ENCODE results near the gene ATP11A. TPM values are rescaled to one million over a fixed set of nuclear protein-coding genes. Genes with fewer than 3 reads are reported as not detected.

Gene ATP11A
- total RNA-seq, 1 donor from 2014 or later: 211 TPM

- DNase-seq (ENCODE audit: low spot score): no peak
- peaks cover 10% of the 10 kb centered on the region for H3K27me3 Mint-ChIP-seq (ENCODE audit: unreplicated experiment)
- peaks cover 9% of the 10 kb centered on the region for H3K4me1 Mint-ChIP-seq (ENCODE audit: unreplicated experiment)
- TF ChIP-seq CTCF (IDR thresholded peaks at IDR 0.05; ENCODE audit: unreplicated experiment): no peak
- H3K9me3 Mint-ChIP-seq (ENCODE audit: unreplicated experiment): no peaks in the 10 kb centered on the region
- peaks cover 72% of the 10 kb centered on the region for H3K36me3 Mint-ChIP-seq (ENCODE audit: low read depth, unreplicated experiment)
- H3K27ac Mint-ChIP-seq (ENCODE audit: unreplicated experiment): peak overlapping the region; percentile 67
- peak overlapping the region; percentile 82 for H3K4me3 Mint-ChIP-seq (ENCODE audit: unreplicated experiment)
These were observed 128.3 kb downstream of the ATP11A start for GRCh38 chr13:112818040-112818697.

- peak overlapping the region; percentile 82 for H3K4me3 Mint-ChIP-seq (ENCODE audit: unreplicated experiment)
- H3K27ac Mint-ChIP-seq (ENCODE audit: unreplicated experiment): no peak overlapping the region
- peaks cover 11% of the 10 kb centered on the region for H3K27me3 Mint-ChIP-seq (ENCODE audit: unreplicated experiment)
- H3K9me3 Mint-ChIP-seq (ENCODE audit: unreplicated experiment): no peaks in the 10 kb centered on the region
- TF ChIP-seq CTCF (IDR thresholded peaks at IDR 0.05; ENCODE audit: unreplicated experiment): no peak
- H3K4me1 Mint-ChIP-seq (ENCODE audit: unreplicated experiment): peaks cover 13% of the 10 kb centered on the region
- no peak for DNase-seq (ENCODE audit: low spot score)
- H3K36me3 Mint-ChIP-seq (ENCODE audit: low read depth, unreplicated experiment): peaks cover 72% of the 10 kb centered on the region
These were observed 128.8 kb downstream of the ATP11A start for GRCh38 chr13:112818698-112819045.

- Mint-ChIP-seq H3K9me3 (ENCODE audit: unreplicated experiment) (no peaks in the 10 kb centered on the region), H3K27me3 (ENCODE audit: unreplicated experiment) (peaks cover 14% of the 10 kb centered on the region), H3K4me3 (ENCODE audit: unreplicated experiment) (peak overlapping the region; percentile 82), H3K27ac (ENCODE audit: unreplicated experiment) (no peak overlapping the region), H3K4me1 (ENCODE audit: unreplicated experiment) (peaks cover 17% of the 10 kb centered on the region), H3K36me3 (ENCODE audit: low read depth, unreplicated experiment) (peaks cover 76% of the 10 kb centered on the region)
- TF ChIP-seq CTCF (IDR thresholded peaks at IDR 0.05; ENCODE audit: unreplicated experiment): no peak
- no peak for DNase-seq (ENCODE audit: low spot score)
These were observed 129.3 kb downstream of the ATP11A start for GRCh38 chr13:112819111-112819510.

- Mint-ChIP-seq H3K27ac (ENCODE audit: unreplicated experiment) (no peak overlapping the region), H3K36me3 (ENCODE audit: low read depth, unreplicated experiment) (peaks cover 75% of the 10 kb centered on the region), H3K4me3 (ENCODE audit: unreplicated experiment) (no peak overlapping the region), H3K4me1 (ENCODE audit: unreplicated experiment) (peaks cover 24% of the 10 kb centered on the region), H3K9me3 (ENCODE audit: unreplicated experiment) (no peaks in the 10 kb centered on the region), H3K27me3 (ENCODE audit: unreplicated experiment) (peaks cover 18% of the 10 kb centered on the region)
- no peak for TF ChIP-seq CTCF (IDR thresholded peaks at IDR 0.05; ENCODE audit: unreplicated experiment)
- DNase-seq (ENCODE audit: low spot score): no peak
These were observed 130.0 kb downstream of the ATP11A start for GRCh38 chr13:112819816-112820215.

GRCh38 chr13:112820318-112820717, 130.5 kb downstream of the ATP11A start:
- H3K4me1 Mint-ChIP-seq (ENCODE audit: unreplicated experiment): peaks cover 25% of the 10 kb centered on the region
- no peak overlapping the region for H3K27ac Mint-ChIP-seq (ENCODE audit: unreplicated experiment)
- no peak overlapping the region for H3K4me3 Mint-ChIP-seq (ENCODE audit: unreplicated experiment)

More at GRCh38 chr13:112820318-112820717, 130.5 kb downstream of the ATP11A start:
- Mint-ChIP-seq H3K36me3 (ENCODE audit: low read depth, unreplicated experiment) (peaks cover 74% of the 10 kb centered on the region), H3K27me3 (ENCODE audit: unreplicated experiment) (peaks cover 15% of the 10 kb centered on the region), H3K9me3 (ENCODE audit: unreplicated experiment) (no peaks in the 10 kb centered on the region)
- no peak for DNase-seq (ENCODE audit: low spot score)
- no peak for TF ChIP-seq CTCF (IDR thresholded peaks at IDR 0.05; ENCODE audit: unreplicated experiment)

All from endothelial cell (in vitro differentiated cells).